BLaER1 treated with 17β-estradiol and CSF1 and Interleukin-3, amounts not matched to agents 10 nM and 100 nM (cell line): Measurements from ENCODE around the gene CLIC4.

Experiments used
- H3K27ac ChIP-seq, 11 experiments: shearing (Covaris generic); formaldehyde crosslinking; 2 replicates each; pipeline ENCODE4 v1.8.1; 2022
- H3K27me3 ChIP-seq, 11 experiments: shearing (Covaris generic); formaldehyde crosslinking; 2 replicates each; pipeline ENCODE4 v1.8.1; 2022
- H3K36me3 ChIP-seq, 11 experiments: shearing (Covaris generic); formaldehyde crosslinking; 2 replicates each; pipeline ENCODE4 v1.8.1; 2022
- H3K4me1 ChIP-seq, 10 experiments: shearing (Covaris generic); formaldehyde crosslinking; 2 replicates each; pipeline ENCODE4 v1.8.1; 2022
- H3K4me2 ChIP-seq, 11 experiments: shearing (Covaris generic); formaldehyde crosslinking; 2 replicates each; pipeline ENCODE4 v1.8.1; 2022
- H3K4me3 ChIP-seq, 10 experiments: shearing (Covaris generic); formaldehyde crosslinking; 2 replicates each; pipeline ENCODE4 v1.8.1; 2022
- H3K9ac ChIP-seq, 11 experiments: shearing (Covaris generic); formaldehyde crosslinking; 2 replicates each; pipeline ENCODE4 v1.8.1; 2022
- H3K9me3 ChIP-seq, 11 experiments: shearing (Covaris generic); formaldehyde crosslinking; replicated peaks in 1 of 11; 2 replicates each; pipeline ENCODE4 v1.8.1; 2022
- H4K20me1 ChIP-seq, 11 experiments: shearing (Covaris generic); formaldehyde crosslinking; 2 replicates each; pipeline ENCODE4 v1.8.1; 2022
- Cebpa-rat ChIP-seq, 11 experiments: shearing (Covaris generic); IDR thresholded peaks; 2 replicates each; pipeline ENCODE4 v1.8.1; 2022

Gene CLIC4

DNA sequence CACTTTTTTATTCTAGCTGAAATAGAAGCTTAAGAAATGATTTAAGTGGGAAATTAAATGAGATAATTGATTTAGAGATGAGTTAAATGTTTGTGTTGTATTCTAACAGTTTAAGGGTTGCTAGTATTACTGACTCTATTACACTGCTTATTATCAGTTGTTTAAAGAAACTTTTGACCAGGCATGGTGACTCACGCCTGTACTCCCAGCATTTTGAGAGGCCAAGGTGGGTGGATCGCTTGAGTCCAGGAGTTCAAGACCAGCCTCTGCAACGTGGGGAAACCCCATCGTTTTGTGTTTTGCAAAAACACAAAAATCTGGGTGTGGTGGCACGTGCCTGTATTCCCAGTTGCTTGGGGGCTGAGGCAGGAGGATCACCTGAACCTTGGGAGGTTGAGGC, 14.2 kb downstream of the CLIC4 start:
- H4K20me1 ChIP-seq, result peaks cover 38 to 99% (median 84%) of the 10 kb centered on the region in 11 experiments; a peak in 21 of 22 replicates
- peaks cover 0 to 14% (median 0%) of the 10 kb centered on the region in 11 experiments; a peak in 4 of 22 replicates for H3K9me3 ChIP-seq
- no peak overlapping the region for H3K9ac ChIP-seq
- H3K27me3 ChIP-seq, result no peaks in the 10 kb centered on the region
- H3K4me3 ChIP-seq, result no peak overlapping the region
- peaks cover 0 to 60% (median 20%) of the 10 kb centered on the region in 10 experiments; a peak in 14 of 20 replicates for H3K4me1 ChIP-seq
- no peak overlapping the region for H3K27ac ChIP-seq
- TF ChIP-seq Cebpa-rat (IDR thresholded peaks at IDR 0.05), result no peak
- H3K4me2 ChIP-seq, result no peak overlapping the region
- peaks cover 4 to 42% (median 25%) of the 10 kb centered on the region in 11 experiments; a peak in 19 of 22 replicates for H3K36me3 ChIP-seq

DNA sequence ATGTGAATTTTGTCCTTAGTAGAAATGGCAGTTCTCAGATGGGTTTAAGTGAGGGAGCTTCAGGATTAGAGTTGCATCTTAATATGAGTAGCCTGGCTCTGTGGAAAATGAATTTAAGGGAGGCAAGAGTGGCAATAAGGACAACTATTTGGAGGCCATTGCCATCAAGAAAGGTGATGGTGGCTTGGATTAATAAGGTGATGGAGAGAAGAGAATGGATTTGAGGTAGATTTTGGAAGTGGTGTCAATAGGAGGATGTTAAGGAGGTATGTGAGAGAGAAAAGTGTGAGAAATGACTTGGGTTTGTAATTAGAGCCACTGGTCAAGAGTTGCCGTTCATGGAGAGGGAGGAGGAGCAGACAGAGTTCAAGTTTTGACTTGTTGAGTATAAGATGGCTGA, 16.3 kb downstream of the CLIC4 start:
- peaks cover 0 to 10% (median 0%) of the 10 kb centered on the region in 11 experiments; a peak in 5 of 22 replicates for H3K9me3 ChIP-seq
- peak overlapping the region in 2 of 11 experiments; percentile 67 to 68; a peak in 4 of 22 replicates for H3K27ac ChIP-seq
- peak overlapping the region in 5 of 11 experiments; percentile 47 to 78 (median 65); a peak in 8 of 22 replicates for H3K4me2 ChIP-seq
- peaks cover 0 to 78% (median 27%) of the 10 kb centered on the region in 10 experiments; a peak in 16 of 20 replicates for H3K4me1 ChIP-seq
- peaks cover 31 to 98% (median 82%) of the 10 kb centered on the region in 11 experiments; a peak in 21 of 22 replicates for H4K20me1 ChIP-seq
- no peak for TF ChIP-seq Cebpa-rat (IDR thresholded peaks at IDR 0.05)
- no peak overlapping the region; a peak in 1 of 22 replicates for H3K9ac ChIP-seq
- H3K27me3 ChIP-seq, result no peaks in the 10 kb centered on the region
- no peak overlapping the region for H3K4me3 ChIP-seq
- peaks cover 0 to 39% (median 25%) of the 10 kb centered on the region in 11 experiments; a peak in 19 of 22 replicates for H3K36me3 ChIP-seq

DNA sequence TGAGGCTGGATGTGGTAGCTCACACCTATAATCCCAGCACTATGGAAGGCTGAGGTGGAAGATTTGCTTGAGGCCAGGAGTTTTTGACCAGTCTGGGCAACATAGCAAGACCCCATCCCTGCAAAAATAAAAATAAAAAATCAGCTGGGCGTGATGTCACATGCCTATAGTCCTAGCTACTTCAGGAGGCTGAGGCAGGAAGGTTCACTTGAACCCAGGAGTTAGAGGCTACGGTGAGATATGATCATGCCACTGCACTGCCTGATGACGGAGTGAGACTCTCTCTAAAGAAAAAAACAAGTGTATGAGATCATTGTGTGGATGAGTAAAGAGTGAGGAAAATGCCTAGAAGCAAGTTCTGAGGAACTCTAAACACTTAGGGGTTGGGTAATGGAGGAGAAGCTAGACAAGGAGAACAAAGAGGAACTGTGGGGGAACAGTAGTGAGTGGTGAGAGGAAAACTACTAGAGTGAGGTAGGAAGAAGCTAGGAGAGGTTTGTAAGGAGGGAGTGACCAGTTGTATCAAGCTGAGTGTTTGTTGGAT, 17.0 kb downstream of the CLIC4 start:
- Histone ChIP-seq H3K9me3 (peaks cover 0 to 10% (median 0%) of the 10 kb centered on the region in 11 experiments; a peak in 5 of 22 replicates), H3K4me1 (peaks cover 0 to 84% (median 27%) of the 10 kb centered on the region in 10 experiments; a peak in 16 of 20 replicates), H3K27me3 (no peaks in the 10 kb centered on the region), H3K4me3 (no peak overlapping the region), H3K27ac (peak overlapping the region in 4 of 11 experiments; percentile 34 to 68 (median 53); a peak in 6 of 22 replicates), H3K4me2 (peak overlapping the region in 5 of 11 experiments; percentile 47 to 78 (median 65); a peak in 10 of 22 replicates), H3K9ac (peak overlapping the region in 2 of 11 experiments; percentile 25 to 26; a peak in 1 of 22 replicates), H3K36me3 (peaks cover 0 to 33% (median 21%) of the 10 kb centered on the region in 11 experiments; a peak in 18 of 22 replicates), H4K20me1 (peaks cover 25 to 98% (median 79%) of the 10 kb centered on the region in 11 experiments; a peak in 21 of 22 replicates)
- no peak for TF ChIP-seq Cebpa-rat (IDR thresholded peaks at IDR 0.05)

DNA sequence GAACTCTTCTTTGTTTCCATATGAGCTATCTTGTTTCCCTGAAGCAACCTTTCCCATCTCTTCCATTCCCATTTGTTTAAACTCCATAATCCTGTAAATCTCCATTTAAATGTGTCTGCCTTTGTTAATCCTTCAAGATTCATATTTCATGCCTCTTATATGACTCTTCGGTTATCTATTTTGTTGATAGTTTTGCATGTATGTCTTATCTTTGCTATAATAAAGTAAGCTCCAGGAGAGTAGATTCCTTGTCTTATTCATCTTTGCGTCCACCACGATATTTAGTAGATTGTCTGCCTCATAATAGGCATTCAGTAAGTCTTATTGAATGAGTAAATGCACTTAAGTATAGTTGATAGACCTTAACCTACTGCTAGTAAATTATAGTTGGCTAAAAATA, 18.4 kb downstream of the CLIC4 start:
- Histone ChIP-seq H3K36me3 (peaks cover 0 to 26% (median 12%) of the 10 kb centered on the region in 11 experiments; a peak in 15 of 22 replicates), H3K9me3 (peaks cover 0 to 10% (median 0%) of the 10 kb centered on the region in 11 experiments; a peak in 4 of 22 replicates), H3K4me3 (no peak overlapping the region), H3K4me1 (peaks cover 5 to 88% (median 29%) of the 10 kb centered on the region in 10 experiments; a peak in 18 of 20 replicates), H4K20me1 (peaks cover 12 to 98% (median 74%) of the 10 kb centered on the region in 11 experiments; a peak in 19 of 22 replicates), H3K4me2 (peak overlapping the region in 1 of 11 experiments; percentile 78; a peak in 1 of 22 replicates), H3K27ac (no peak overlapping the region), H3K9ac (no peak overlapping the region), H3K27me3 (no peaks in the 10 kb centered on the region)
- no peak for TF ChIP-seq Cebpa-rat (IDR thresholded peaks at IDR 0.05)

DNA sequence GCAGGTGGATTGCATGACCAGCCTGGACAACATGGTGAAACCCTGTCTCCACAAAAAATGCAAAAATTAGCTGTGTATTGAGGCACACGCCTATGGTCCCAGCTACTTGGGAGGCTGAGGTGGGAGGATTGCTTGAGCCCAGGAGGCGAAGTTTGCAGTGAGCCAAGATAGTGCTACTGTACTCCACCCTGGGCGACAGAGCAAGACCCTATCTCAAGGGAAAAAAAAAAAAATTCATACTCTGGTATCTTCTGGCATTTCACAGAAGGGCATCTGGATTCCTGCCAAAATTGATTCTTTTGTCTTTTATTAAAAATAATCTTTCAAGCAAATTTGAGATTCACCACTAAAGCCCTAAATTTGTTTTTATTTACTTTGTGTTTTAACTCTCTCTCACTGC, 19.2 kb downstream of the CLIC4 start:
- Histone ChIP-seq H3K4me2 (peak overlapping the region in 5 of 11 experiments; percentile 23 to 77 (median 66); a peak in 6 of 22 replicates), H3K4me3 (no peak overlapping the region), H4K20me1 (peaks cover 12 to 98% (median 72%) of the 10 kb centered on the region in 11 experiments; a peak in 19 of 22 replicates), H3K9ac (no peak overlapping the region), H3K36me3 (peaks cover 0 to 22% (median 9%) of the 10 kb centered on the region in 11 experiments; a peak in 15 of 22 replicates), H3K9me3 (peaks cover 0 to 10% (median 0%) of the 10 kb centered on the region in 11 experiments; a peak in 4 of 22 replicates), H3K27ac (no peak overlapping the region), H3K27me3 (no peaks in the 10 kb centered on the region), H3K4me1 (peaks cover 12 to 94% (median 36%) of the 10 kb centered on the region in 10 experiments; a peak in 19 of 20 replicates)
- TF ChIP-seq Cebpa-rat (IDR thresholded peaks at IDR 0.05), result no peak

DNA sequence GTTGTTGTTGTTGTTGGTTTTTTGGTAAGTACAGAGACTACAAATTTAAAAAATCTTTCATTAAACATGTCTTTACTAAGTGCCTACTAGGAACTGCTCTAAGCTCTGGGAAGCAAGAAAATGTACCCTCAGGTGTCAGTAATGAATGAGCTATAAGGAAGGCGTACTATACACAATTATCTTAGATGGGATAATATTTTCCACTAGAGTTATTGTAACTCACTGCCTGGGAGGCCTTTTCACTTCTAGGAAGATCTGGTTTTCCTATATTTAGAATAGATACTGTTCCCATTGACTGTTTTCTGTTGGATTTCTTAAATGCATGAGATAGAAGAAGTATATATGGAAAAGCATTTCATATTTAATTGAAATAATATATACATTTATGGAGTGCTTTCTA, 19.6 kb downstream of the CLIC4 start:
- Histone ChIP-seq H3K9me3 (peaks cover 0 to 6% (median 0%) of the 10 kb centered on the region in 11 experiments; a peak in 4 of 22 replicates), H3K4me2 (peak overlapping the region in 4 of 11 experiments; percentile 61 to 77 (median 67); a peak in 7 of 22 replicates), H3K4me1 (peaks cover 16 to 94% (median 40%) of the 10 kb centered on the region in 10 experiments), H3K4me3 (no peak overlapping the region), H3K36me3 (peaks cover 0 to 18% (median 5%) of the 10 kb centered on the region in 11 experiments; a peak in 15 of 22 replicates), H4K20me1 (peaks cover 12 to 97% (median 70%) of the 10 kb centered on the region in 11 experiments; a peak in 19 of 22 replicates), H3K27me3 (no peaks in the 10 kb centered on the region), H3K9ac (no peak overlapping the region), H3K27ac (no peak overlapping the region)
- TF ChIP-seq Cebpa-rat (IDR thresholded peaks at IDR 0.05), result no peak

DNA sequence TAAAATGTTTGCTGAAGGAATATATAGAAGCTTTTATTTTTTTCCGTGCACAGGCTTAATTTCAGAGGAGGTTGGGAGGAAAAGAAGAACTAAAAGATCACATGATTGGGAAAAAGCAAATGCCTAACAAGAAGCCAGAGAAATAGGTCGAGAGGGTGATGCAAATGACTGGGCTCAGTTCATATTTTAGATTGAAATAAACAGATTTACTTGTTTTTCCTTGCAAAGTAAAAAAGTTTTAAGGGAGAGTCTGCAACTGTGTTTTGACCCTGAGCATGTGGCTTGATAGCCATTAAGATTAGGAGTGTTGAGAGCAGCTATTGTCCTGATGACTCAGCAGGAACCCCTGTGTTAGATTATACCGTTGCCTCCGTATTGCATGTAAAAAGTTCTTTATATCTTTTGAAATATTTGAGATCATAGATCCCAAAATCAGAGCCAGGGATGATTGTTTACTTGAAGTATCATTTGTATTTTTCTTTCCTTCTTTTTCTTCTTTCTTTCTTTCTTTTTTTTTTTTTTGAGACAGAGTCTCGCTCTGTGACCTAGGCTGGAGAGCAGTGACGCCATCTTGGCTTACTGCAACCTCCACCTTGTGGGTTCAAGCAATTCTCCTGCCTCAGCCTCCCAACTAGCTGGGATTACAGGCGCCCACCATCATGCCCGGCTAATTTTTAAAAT, 20.2 kb downstream of the CLIC4 start:
- no peak for TF ChIP-seq Cebpa-rat (IDR thresholded peaks at IDR 0.05)
- no peak overlapping the region for H3K27ac ChIP-seq
- peaks cover 7 to 97% (median 70%) of the 10 kb centered on the region in 11 experiments; a peak in 18 of 22 replicates for H4K20me1 ChIP-seq
- H3K9ac ChIP-seq, result no peak overlapping the region
- H3K27me3 ChIP-seq, result no peaks in the 10 kb centered on the region
- peaks cover 22 to 96% (median 46%) of the 10 kb centered on the region in 10 experiments for H3K4me1 ChIP-seq
- peaks cover 0 to 12% (median 4%) of the 10 kb centered on the region in 11 experiments; a peak in 9 of 22 replicates for H3K36me3 ChIP-seq
- no peaks in the 10 kb centered on the region; a peak in 1 of 22 replicates for H3K9me3 ChIP-seq
- peak overlapping the region in 5 of 11 experiments; percentile 21 to 77 (median 66); a peak in 7 of 22 replicates for H3K4me2 ChIP-seq
- no peak overlapping the region for H3K4me3 ChIP-seq

DNA sequence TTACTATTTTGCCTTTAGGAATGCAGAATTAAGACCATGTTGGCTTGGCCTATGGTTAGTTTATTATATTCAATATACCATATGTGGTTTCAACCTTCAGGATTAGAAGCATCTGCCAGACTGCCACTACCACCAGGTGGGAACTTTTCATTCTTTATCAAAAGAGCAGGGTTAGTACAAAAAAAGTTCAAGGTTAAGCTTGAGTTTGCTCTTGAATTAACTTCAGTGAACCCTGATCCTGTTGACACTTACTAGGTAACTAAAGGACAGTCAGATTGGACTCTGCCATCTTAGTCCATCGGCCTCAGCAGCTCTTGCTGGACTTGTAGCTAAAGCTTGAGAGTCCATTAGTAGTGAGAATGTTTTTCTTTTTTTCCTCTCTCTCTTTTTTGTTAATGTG, 22.1 kb downstream of the CLIC4 start:
- H3K9ac ChIP-seq, result no peak overlapping the region
- no peaks in the 10 kb centered on the region; a peak in 1 of 22 replicates for H3K9me3 ChIP-seq
- H3K36me3 ChIP-seq, result peaks cover 0 to 12% (median 4%) of the 10 kb centered on the region in 11 experiments; a peak in 8 of 22 replicates
- no peak overlapping the region for H3K4me3 ChIP-seq
- peaks cover 4 to 95% (median 69%) of the 10 kb centered on the region in 11 experiments; a peak in 18 of 22 replicates for H4K20me1 ChIP-seq
- peak overlapping the region in 1 of 11 experiments; percentile 68; a peak in 1 of 22 replicates for H3K4me2 ChIP-seq
- H3K27ac ChIP-seq, result no peak overlapping the region
- H3K4me1 ChIP-seq, result peaks cover 27 to 96% (median 47%) of the 10 kb centered on the region in 10 experiments
- TF ChIP-seq Cebpa-rat (IDR thresholded peaks at IDR 0.05), result no peak
- H3K27me3 ChIP-seq, result no peaks in the 10 kb centered on the region
